ENCODE measurements around the gene ESCO1.
"Not testable (repeated sequence)": the region's sequence is repeated elsewhere in the genome, so short reads cannot be mapped to it uniquely, and the experiment has no call there.

Gene ESCO1

DNA sequence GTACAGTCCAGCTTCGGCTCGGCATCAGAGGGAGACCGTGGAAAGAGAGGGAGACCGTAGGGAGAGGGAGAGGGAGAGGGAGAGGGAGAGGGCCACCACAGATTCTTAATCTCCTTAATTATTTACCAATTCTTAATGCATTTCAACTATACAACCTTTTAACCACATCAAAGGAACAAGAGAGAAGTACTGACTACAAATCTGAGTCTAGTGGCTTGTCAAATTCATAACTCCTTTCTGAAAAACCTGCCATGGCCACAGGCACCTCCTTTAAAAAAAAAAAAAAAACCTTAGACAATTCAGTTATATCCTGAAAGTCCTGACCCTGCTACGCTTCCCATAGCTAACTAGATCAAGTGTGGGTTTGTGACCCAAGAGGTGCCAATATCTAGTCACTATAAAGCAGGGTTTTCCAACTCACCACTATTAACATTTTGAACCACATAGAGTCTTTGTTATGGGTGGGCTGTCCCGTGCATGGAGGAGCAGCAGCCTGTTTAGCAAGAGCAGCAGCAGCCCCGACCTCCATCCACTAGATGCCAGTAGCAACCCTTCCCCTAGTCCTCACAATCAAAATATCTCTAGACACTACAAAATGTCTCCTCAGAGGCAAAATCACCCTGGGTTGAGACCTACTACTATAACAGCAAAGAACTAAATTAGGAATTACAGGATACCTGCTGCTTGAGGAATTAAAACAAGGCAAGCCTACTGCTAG lies 6.8 kb downstream of the ESCO1 start:
- DNase-seq (ENCODE audit: low read depth in 2 of 3, low spot score in 1 of 3), result no peak

GRCh38 chr18:21592361-21592760 lies 8.1 kb downstream of the ESCO1 start:
- DNase-seq (ENCODE audit: low read depth in 2 of 3, low spot score in 1 of 3), result not testable (repeated sequence)

GRCh38 chr18:21584391-21584790 lies 16.1 kb downstream of the ESCO1 start:
- no peak for DNase-seq (ENCODE audit: low read depth in 2 of 3, low spot score in 1 of 3)

- no peak for DNase-seq (ENCODE audit: low read depth in 2 of 3, low spot score in 1 of 3)
These were observed 24.8 kb downstream of the ESCO1 start for GRCh38 chr18:21575656-21576055.

GRCh38 chr18:21571772-21572171 lies 28.7 kb downstream of the ESCO1 start:
- no peak for DNase-seq (ENCODE audit: low read depth in 2 of 3, low spot score in 1 of 3)

GRCh38 chr18:21559195-21559594 lies 41.3 kb downstream of the ESCO1 start:
- DNase-seq (ENCODE audit: low read depth in 2 of 3, low spot score in 1 of 3), result no peak

GRCh38 chr18:21557607-21558253 lies 42.8 kb downstream of the ESCO1 start:
- DNase-seq (ENCODE audit: low read depth in 2 of 3, low spot score in 1 of 3), result no peak

DNA sequence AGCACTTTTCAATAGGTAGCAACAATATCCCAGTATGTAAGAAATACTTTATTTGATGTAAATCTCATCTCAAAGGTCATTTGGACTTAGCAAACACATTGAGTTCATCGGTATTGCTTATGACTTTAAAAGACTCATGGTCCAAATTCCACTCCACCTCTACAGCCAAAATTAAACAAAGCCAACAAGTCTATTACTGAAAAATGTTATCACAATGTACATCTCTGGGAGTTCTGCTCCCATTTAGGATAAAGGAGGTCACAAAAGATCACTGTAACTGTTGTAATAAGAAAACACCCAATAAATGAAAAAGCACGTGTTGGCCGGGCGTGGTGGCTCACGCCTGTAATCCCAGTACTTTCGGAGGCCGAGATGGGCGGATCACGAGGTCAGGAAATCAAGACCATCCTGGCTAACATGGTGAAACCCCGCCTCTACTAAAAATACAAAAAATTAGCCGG lies 50.0 kb downstream of the ESCO1 start:
- no peak for DNase-seq (ENCODE audit: low read depth in 2 of 3, low spot score in 1 of 3)

GRCh38 chr18:21548647-21549046 lies 51.9 kb downstream of the ESCO1 start:
- DNase-seq (ENCODE audit: low read depth in 2 of 3, low spot score in 1 of 3), result no peak

DNA sequence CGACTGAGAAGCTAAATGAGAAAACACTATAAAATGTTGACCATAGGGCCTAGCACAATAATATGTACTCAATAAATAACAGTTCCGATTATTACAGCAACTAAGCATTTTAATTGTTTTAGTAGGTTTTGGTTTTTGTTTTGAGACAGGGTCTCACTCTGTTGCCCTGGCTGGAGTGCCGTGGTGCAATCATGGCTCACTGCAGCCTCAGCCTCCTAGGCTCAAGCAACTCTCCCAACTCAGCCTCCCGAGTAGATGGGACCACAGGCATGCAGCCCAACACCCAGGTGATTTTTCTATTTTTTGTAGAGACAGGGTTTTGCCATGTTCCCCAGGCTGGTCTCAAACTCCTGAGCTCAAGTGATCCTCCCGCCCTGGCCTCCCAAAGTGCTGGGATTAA lies 54.1 kb downstream of the ESCO1 start:
- no peak for DNase-seq (ENCODE audit: low read depth in 2 of 3, low spot score in 1 of 3)

- no peak for DNase-seq (ENCODE audit: low read depth in 2 of 3, low spot score in 1 of 3)
These were observed 62.3 kb downstream of the ESCO1 start for GRCh38 chr18:21538230-21538629.

GRCh38 chr18:21534327-21534726 lies 66.2 kb downstream of the ESCO1 start:
- no peak for DNase-seq (ENCODE audit: low read depth in 2 of 3, low spot score in 1 of 3)

DNA sequence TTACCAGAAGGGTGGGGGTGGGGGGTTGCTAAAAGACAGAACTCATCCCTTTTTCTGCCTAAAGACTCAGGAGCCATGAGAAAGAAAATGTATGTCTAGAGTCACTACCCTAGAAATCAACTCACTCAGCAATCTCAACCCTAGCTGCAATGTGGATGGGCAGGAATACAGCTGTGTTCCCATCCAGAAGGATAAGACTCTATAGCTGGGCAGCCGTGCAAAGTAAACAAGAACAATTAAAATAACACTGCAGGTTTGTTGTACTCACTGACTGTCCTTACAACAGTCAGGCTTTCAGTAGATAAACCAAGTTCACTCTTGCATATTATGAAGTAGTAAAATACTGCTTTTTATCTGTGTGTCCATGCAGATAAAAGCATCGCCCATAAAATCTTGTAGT lies 74.0 kb downstream of the ESCO1 start:
- DNase-seq (ENCODE audit: low read depth in 2 of 3, low spot score in 1 of 3), result no peak

DNA sequence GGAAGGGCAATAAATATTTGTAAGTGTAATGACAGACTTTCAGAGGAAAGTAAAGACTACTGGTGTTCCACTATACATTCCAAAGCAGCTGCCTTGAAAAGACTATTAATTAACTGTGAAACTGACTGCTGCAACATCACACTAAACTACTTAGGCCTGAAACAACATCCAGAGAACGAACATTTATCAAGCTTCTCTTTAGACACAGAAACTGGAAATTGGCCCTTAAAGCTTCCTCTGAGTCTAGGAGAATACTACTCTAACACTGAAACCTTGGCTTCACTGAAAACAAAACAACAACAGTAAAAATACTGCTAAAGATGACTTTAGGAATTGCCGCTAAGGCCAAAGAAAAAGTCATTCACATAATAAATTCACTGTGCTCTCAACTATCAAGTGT lies 74.6 kb downstream of the ESCO1 start:
- no peak for DNase-seq (ENCODE audit: low read depth in 2 of 3, low spot score in 1 of 3)

- no peak for DNase-seq (ENCODE audit: low read depth in 2 of 3, low spot score in 1 of 3)
These were observed 78.0 kb downstream of the ESCO1 start for GRCh38 chr18:21522530-21522929.

- DNase-seq (ENCODE audit: low read depth in 2 of 3, low spot score in 1 of 3), result no peak
These were observed 86.8 kb downstream of the ESCO1 start for GRCh38 chr18:21513741-21514140.

DNA sequence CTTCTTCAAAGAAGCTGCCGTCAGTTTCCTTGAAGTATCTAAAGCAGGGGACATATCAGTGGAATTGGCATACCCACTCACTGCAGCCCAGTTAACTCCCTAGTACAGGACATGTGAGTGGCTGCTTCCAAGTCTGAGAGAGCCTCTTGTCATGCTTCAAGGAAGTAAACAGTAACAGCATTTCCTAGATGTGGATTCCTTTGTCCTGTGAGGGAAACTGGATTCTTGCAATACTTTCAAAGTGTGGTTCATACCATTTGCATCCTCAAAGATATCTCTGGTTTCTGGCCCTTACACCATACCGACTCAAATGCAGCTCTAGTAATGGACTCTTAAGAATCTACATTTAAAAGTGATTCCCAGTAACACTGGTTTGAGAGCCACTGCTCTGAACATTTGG lies 87.2 kb downstream of the ESCO1 start:
- DNase-seq (ENCODE audit: low read depth in 2 of 3, low spot score in 1 of 3), result no peak

DNA sequence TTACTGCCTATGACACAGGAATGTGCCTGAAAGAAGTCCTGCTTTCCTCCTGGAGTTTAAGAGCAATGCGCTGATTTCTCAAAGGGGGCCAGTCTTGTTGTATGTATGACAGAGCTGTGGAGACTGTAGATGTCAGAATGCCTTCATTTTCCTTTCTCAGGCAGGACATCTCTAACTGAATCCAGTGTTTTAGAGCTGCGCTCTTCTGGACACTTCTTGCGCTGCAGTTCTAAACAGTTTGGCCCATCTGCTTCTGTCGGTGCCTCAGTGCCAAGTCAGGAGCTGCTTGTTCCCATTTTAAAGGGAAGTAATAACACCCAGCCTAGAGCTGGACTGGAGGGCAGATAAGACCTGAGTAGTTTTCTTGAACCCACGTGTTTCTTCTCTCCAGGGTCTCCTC lies 91.4 kb downstream of the ESCO1 start:
- no peak for DNase-seq (ENCODE audit: low read depth in 2 of 3, low spot score in 1 of 3)

GRCh38 chr18:21507913-21508701 lies 92.4 kb downstream of the ESCO1 start:
- no peak for DNase-seq (ENCODE audit: low read depth in 2 of 3, low spot score in 1 of 3)

GRCh38 chr18:21502661-21503060 lies 97.8 kb downstream of the ESCO1 start:
- DNase-seq (ENCODE audit: low read depth in 2 of 3, low spot score in 1 of 3), result no peak

DNA sequence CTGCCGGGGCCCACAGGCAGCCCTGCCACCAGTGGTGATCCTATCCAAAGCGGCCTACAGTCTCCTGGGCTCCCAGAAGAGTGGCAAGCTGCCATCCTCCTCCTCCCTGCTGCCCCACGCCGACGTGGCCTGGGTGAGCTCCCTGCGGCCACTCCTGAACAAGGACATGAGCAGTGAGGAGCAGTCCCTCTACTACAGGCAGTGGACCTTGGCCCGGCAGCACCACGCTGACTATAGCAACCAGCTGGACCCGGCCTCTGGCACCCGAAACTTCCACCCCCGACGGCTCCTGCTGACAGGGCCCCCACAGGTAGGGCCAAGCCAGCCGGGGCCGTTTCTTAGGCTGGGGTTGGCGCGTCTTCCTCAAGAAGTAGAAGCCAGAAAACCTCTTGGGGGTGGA lies 100.5 kb downstream of the ESCO1 start:
- DNase-seq (ENCODE audit: low read depth in 2 of 3, low spot score in 1 of 3), result no peak

DNA sequence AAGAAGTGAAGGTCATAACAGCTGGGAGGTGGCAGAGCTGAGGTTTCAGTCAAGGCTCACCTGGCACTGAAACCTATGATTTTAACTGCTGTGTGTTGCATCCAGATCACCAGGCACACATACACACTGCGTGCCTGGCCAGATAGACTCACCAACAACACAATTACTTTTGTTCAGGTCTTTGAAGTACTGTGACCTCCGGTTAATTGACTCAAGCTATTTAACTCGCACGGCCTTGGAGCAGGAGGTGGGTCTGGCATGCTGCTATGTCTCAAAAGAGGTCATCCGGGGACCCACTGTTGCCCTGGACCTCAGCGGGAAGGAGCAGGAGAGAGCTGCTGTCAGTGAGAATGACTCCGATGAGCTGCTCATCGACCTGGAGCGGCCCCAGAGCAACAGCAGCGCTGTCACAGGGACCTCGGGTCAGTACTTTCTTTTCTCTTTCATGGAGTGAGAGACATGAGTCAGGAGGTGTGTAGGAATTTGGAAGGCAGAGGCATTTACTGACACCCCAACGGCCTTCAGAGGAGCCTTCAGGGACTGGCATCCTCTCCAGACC lies 104.1 kb downstream of the ESCO1 start:
- no peak for DNase-seq (ENCODE audit: low read depth in 2 of 3, low spot score in 1 of 3)
